ENCODE measurements around the gene IL4I1.
A peak's percentile ranks its signal among the peaks of the same experiment; 100 is the strongest.

The IL4I1 gene

GRCh38 chr19:49877020-49877878, 19.4 kb downstream of the IL4I1 start, which contains the start of the genes AKT1S1 and TBC1D17:
TSS of gene AKT1S1 (minus strand) at chr19:49877355. CDS start at chr19:49873295, 4,060 bp downstream.
TSS of gene TBC1D17 (plus strand) at chr19:49877702. CDS start at chr19:49877724, 22 bp downstream.
- CTCF ChIA-PET: interaction anchor here (0.8 to 1.2 kb wide), 3 partner anchors 13 to 64 kb away, joined by 3 to 4 read pairs (median 3); partner anchors contain the start of gene FUZ
- POLR2A ChIA-PET: interaction anchor here (0.6 to 1.5 kb wide), 7 partner anchors 11 to 111 kb away, joined by 3 to 11 read pairs (median 3); partner anchors contain the start of genes AP2A1, ATF5 and NUP62
- no peak for TF ChIP-seq CTCF (IDR thresholded peaks at IDR 0.05; ENCODE audit: control extremely low read depth, extremely low read depth, low read depth, missing control alignments)
- peak; percentile 95 for DNase-seq (ENCODE audit: extremely low spot score)

GRCh38 chr19:49876422-49877019, 20.2 kb downstream of the IL4I1 start:
- POLR2A ChIA-PET: interaction anchor here (0.6 to 1.5 kb wide), 5 partner anchors 12 to 110 kb away, joined by 3 to 11 read pairs (median 3); partner anchors contain the start of genes AP2A1, ATF5 and NUP62
- CTCF ChIA-PET: interaction anchor here (0.8 to 1.5 kb wide), 6 partner anchors 14 to 63 kb away, joined by 3 to 4 read pairs (median 4); partner anchors contain the start of genes FUZ and PTOV1
- peak; percentile 88 for DNase-seq (ENCODE audit: extremely low spot score)
- TF ChIP-seq CTCF (IDR thresholded peaks at IDR 0.05; ENCODE audit: control extremely low read depth, extremely low read depth, low read depth, missing control alignments): no peak

- peak; percentile 63 for DNase-seq (ENCODE audit: extremely low spot score)
- POLR2A ChIA-PET: interaction anchor here (0.6 to 1.5 kb wide), 4 partner anchors 14 to 54 kb away, joined by 3 to 11 read pairs (median 6); partner anchors contain the start of genes ATF5 and NUP62
- CTCF ChIA-PET: interaction anchor here (1.1 to 1.5 kb wide), 3 partner anchors 14 to 26 kb away, joined by 3 to 4 read pairs (median 4); partner anchors contain the start of gene PTOV1
- TF ChIP-seq CTCF (IDR thresholded peaks at IDR 0.05; ENCODE audit: control extremely low read depth, extremely low read depth, low read depth, missing control alignments): no peak
Measured at GRCh38 chr19:49875857-49876421, 20.7 kb downstream of the IL4I1 start.

- TF ChIP-seq CTCF (IDR thresholded peaks at IDR 0.05; ENCODE audit: control extremely low read depth, extremely low read depth, low read depth, missing control alignments): no peak
- no peak for DNase-seq (ENCODE audit: extremely low spot score)
- ChIA-PET POLR2A (interaction anchor here (0.7 kb wide), 1 partner anchor 55 kb away, joined by 3 read pairs; no protein-coding TSS in a partner anchor), CTCF (interaction anchor here (1.1 to 1.5 kb wide), 3 partner anchors 15 to 25 kb away, joined by 3 to 4 read pairs (median 4); partner anchors contain the start of gene PTOV1)
Measured at GRCh38 chr19:49875177-49875576, 21.5 kb downstream of the IL4I1 start.

GRCh38 chr19:49874503-49875157, 22.1 kb downstream of the IL4I1 start:
- no peak for DNase-seq (ENCODE audit: extremely low spot score)
- ChIA-PET CTCF (no interaction called here), POLR2A (no interaction called here)
- TF ChIP-seq CTCF (IDR thresholded peaks at IDR 0.05; ENCODE audit: control extremely low read depth, extremely low read depth, low read depth, missing control alignments): no peak
